ENCODE measurements around the gene CDKAL1. TPM values are rescaled to one million over a fixed set of nuclear protein-coding genes. Genes with fewer than 3 reads are reported as not detected.

The CDKAL1 gene
- total and polyA plus RNA-seq, 9 of the 15 experiments (the other 6 are each of a cell fraction or from before 2014, with no cell fraction given): 11.2 to 36.3 (median 20.1) TPM

DNA sequence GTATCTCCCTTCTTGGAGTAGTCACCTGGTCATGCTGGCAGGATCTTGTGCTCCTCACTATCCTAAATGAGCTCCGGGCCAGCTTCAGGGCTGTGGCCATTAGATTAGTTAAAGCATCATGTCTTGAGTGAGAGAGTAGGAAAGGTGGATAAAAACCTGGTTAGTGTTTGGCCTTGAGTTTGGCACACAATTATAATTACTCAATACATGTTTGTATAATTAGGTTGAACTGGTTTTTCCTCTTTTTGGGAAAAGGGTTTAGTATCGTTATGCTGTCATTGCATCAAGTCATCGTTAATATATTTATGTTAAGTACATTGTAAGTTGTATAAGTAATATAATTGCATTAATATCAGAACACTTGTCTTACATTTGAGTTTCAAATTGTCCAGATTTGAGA, 126.3 kb downstream of the CDKAL1 start:
- WGBS (ENCODE audit: insufficient coverage, low coverage, missing lambda C conversion rate): 80% methylated on average over 3 of the region's 3 CpGs
- ATAC-seq (no peak), DNase-seq (ENCODE audit: extremely low read depth in 1 of 4, low spot score in 3 of 4) (no peak), FAIRE-seq (no peak)
- H3K9me1 ChIP-seq (ENCODE audit: control insufficient read depth, insufficient read depth, low read length): no peaks in the 10 kb centered on the region
- peaks cover 11% of the 10 kb centered on the region; the same call in 2 of the 3 replicates for H3K79me2 ChIP-seq (ENCODE audit: control insufficient read depth, insufficient read depth, low read length)
- no peak overlapping the region for H3K9ac ChIP-seq (ENCODE audit: insufficient read depth in 1 of 2, low read depth in 2 of 2, low read length in 2 of 2)
- no peak overlapping the region for H3K4me3 ChIP-seq
- ChIA-PET POLR2A (no interaction called here), CTCF (ENCODE audit: low intra/inter-chr PET ratio) (interaction anchor here (0.7 kb wide), 1 partner anchor 47 kb away, joined by 3 read pairs; no protein-coding TSS in a partner anchor)
- no peaks in the 10 kb centered on the region for H3K27me3 ChIP-seq (ENCODE audit: control insufficient read depth in 2 of 2, insufficient read depth in 2 of 2, low read length in 2 of 2)
- no peaks in the 10 kb centered on the region for H3K4me1 ChIP-seq (replicated peaks in 1 of 2; ENCODE audit: control insufficient read depth in 2 of 2, insufficient read depth in 2 of 2, low read length in 2 of 2)
- H3K4me2 ChIP-seq (ENCODE audit: insufficient read depth, low read length): no peak overlapping the region
- no peaks in the 10 kb centered on the region for H4K20me1 ChIP-seq (replicated peaks; ENCODE audit: control insufficient read depth, insufficient read depth, low read length)
- in situ Hi-C loops (cut with MboI): no loop called here
- no peaks in the 10 kb centered on the region for H3K36me3 ChIP-seq (ENCODE audit: control insufficient read depth, insufficient read depth, low read length)
- BruUV-seq (replicated peaks): no TSS peak
- intact Hi-C loops (cut with micrococcal nuclease): no loop called here
- H3K27ac ChIP-seq (ENCODE audit: extremely low read depth, low read depth, low read length): no peak overlapping the region
- no peaks in the 10 kb centered on the region for H3K9me3 ChIP-seq (replicated peaks; ENCODE audit: control insufficient read depth, insufficient read depth, low read depth, low read length)
- H2AFZ ChIP-seq (ENCODE audit: low read depth, low read length): no peak overlapping the region
- TF ChIP-seq, protein P1, sequence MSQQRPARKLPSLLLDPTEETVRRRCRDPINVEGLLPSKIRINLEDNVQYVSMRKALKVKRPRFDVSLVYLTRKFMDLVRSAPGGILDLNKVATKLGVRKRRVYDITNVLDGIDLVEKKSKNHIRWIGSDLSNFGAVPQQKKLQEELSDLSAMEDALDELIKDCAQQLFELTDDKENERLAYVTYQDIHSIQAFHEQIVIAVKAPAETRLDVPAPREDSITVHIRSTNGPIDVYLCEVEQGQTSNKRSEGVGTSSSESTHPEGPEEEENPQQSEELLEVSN (IDR thresholded peaks at IDR 0.05; ENCODE audit: borderline replicate concordance in 1 of 2, extremely low read depth in 1 of 2, insufficient read depth in 1 of 2, insufficient read length in 1 of 2, low read depth in 1 of 2, low read length in 1 of 2, poor library complexity in 1 of 2, severe bottlenecking in 1 of 2): no peak
- TF ChIP-seq ZNF551 (CRISPR knock-in tag; IDR thresholded peaks at IDR 0.05) (no peak), ZNF253 (CRISPR knock-in tag; conservative IDR thresholded peaks at IDR 0.05) (no peak), ZNF764 (CRISPR knock-in tag; IDR thresholded peaks at IDR 0.05; ENCODE audit: low read depth) (no peak), RFX7 (CRISPR knock-in tag; IDR thresholded peaks at IDR 0.05) (no peak), HEY1 (CRISPR knock-in tag; IDR thresholded peaks at IDR 0.05; ENCODE audit: borderline replicate concordance) (no peak), POLR3G (IDR thresholded peaks at IDR 0.05; ENCODE audit: extremely low read depth, insufficient read length, insufficient replicate concordance) (no peak), CSDE1 (IDR thresholded peaks at IDR 0.05) (no peak), ELF4 (CRISPR knock-in tag; IDR thresholded peaks at IDR 0.05) (no peak), ARID1B (IDR thresholded peaks at IDR 0.05) (no peak), ZNF347 (CRISPR knock-in tag; IDR thresholded peaks at IDR 0.05; ENCODE audit: low read depth) (no peak), CBX3 (IDR thresholded peaks at IDR 0.05; ENCODE audit: borderline replicate concordance in 1 of 2, low read length in 2 of 2) (no peak)
- TF ChIP-seq, protein P2, sequence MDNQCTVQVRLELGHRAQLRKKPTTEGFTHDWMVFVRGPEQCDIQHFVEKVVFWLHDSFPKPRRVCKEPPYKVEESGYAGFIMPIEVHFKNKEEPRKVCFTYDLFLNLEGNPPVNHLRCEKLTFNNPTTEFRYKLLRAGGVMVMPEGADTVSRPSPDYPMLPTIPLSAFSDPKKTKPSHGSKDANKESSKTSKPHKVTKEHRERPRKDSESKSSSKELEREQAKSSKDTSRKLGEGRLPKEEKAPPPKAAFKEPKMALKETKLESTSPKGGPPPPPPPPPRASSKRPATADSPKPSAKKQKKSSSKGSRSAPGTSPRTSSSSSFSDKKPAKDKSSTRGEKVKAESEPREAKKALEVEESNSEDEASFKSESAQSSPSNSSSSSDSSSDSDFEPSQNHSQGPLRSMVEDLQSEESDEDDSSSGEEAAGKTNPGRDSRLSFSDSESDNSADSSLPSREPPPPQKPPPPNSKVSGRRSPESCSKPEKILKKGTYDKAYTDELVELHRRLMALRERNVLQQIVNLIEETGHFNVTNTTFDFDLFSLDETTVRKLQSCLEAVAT (IDR thresholded peaks at IDR 0.05): no peak
- TF ChIP-seq, protein P3, sequence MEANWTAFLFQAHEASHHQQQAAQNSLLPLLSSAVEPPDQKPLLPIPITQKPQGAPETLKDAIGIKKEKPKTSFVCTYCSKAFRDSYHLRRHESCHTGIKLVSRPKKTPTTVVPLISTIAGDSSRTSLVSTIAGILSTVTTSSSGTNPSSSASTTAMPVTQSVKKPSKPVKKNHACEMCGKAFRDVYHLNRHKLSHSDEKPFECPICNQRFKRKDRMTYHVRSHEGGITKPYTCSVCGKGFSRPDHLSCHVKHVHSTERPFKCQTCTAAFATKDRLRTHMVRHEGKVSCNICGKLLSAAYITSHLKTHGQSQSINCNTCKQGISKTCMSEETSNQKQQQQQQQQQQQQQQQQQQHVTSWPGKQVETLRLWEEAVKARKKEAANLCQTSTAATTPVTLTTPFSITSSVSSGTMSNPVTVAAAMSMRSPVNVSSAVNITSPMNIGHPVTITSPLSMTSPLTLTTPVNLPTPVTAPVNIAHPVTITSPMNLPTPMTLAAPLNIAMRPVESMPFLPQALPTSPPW (CRISPR knock-in tag; IDR thresholded peaks at IDR 0.05): no peak

Data from K562 (cell line).